CD4-positive, alpha-beta T cell (primary cell): Measurements from ENCODE around the gene LDLRAP1. TPM values are rescaled to one million over a fixed set of nuclear protein-coding genes. Genes with fewer than 3 reads are reported as not detected.

Experiments
- ATAC-seq: fragments of 200-7000 bp; cut with Tn5 transposase; one replicate; pipeline ENCODE4 v1.10.0; 2022; ENCODE audit warnings: mild to moderate bottlenecking; ENCODE audit not compliant: poor library complexity
- CTCF ChIA-PET: fragments of 350-600 bp; sonication (Branson Sonifier 250); formaldehyde crosslinking; loops from one replicate; lab custom pipeline; 2021; ENCODE audit warnings: antibody characterized with exemption, inconsistent platforms; lab: Charles Lee
- POLR2A ChIA-PET: fragments of 350-600 bp; sonication (Branson Sonifier 250); formaldehyde crosslinking; loops from one replicate; lab custom pipeline; 2021; ENCODE audit warnings: antibody characterized with exemption, inconsistent platforms; lab: Charles Lee
- DNase-seq, 14 experiments: peaks; one replicate each; pipeline ENCODE4 v3.0.0-alpha.2; 2013 to 2020; ENCODE audit warnings: mixed read lengths in 2 of 14
- H3K27ac ChIP-seq, 2 donors: one replicate each; pipeline versions ENCODE4 v1.5.1 to v1.7.0; 2013; ENCODE audit warnings: low read length in 2 of 2, low read depth in 1 of 2, mild to moderate bottlenecking in 1 of 2
- H3K27me3 ChIP-seq, 2 experiments: 1 replicate in 1 of 2; 2 replicates in 1 of 2; pipeline versions ENCODE4 v1.6.1 to v1.7.0; 2013; ENCODE audit warnings: low read length in 2 of 2, control low read depth in 1 of 2, mild to moderate bottlenecking in 1 of 2, moderate library complexity in 1 of 2; ENCODE audit not compliant: insufficient read depth in 2 of 2, control insufficient read depth in 1 of 2
- H3K36me3 ChIP-seq: one replicate; pipeline ENCODE4 v1.6.1; 2013; ENCODE audit warnings: low read length, control low read depth; ENCODE audit not compliant: insufficient read depth
- H3K4me1 ChIP-seq: one replicate; pipeline ENCODE4 v1.6.1; 2013; ENCODE audit warnings: low read length, control low read depth; ENCODE audit not compliant: insufficient read depth
- H3K4me3 ChIP-seq: one replicate; pipeline ENCODE4 v1.5.1; 2013; ENCODE audit warnings: mild to moderate bottlenecking, low read length, moderate library complexity
- H3K9me3 ChIP-seq, 2 experiments: 1 replicate in 1 of 2; 2 replicates in 1 of 2; pipeline versions ENCODE4 v1.6.1 to v1.7.0; 2013; ENCODE audit warnings: low read length in 2 of 2, mild to moderate bottlenecking in 2 of 2, control low read depth in 1 of 2, moderate library complexity in 1 of 2; ENCODE audit not compliant: control insufficient read depth in 1 of 2, insufficient read depth in 1 of 2
- H3K27ac Mint-ChIP-seq: one replicate; pipeline ENCODE4 v1.8.0; 2020; ENCODE audit warnings: mixed read lengths
- H3K27me3 Mint-ChIP-seq: one replicate; pipeline ENCODE4 v1.8.0; 2021; ENCODE audit warnings: mixed read lengths
- H3K36me3 Mint-ChIP-seq: one replicate; pipeline ENCODE4 v1.8.0; 2021; ENCODE audit warnings: low read depth, mixed read lengths
- H3K4me1 Mint-ChIP-seq: one replicate; pipeline ENCODE4 v1.8.0; 2021; ENCODE audit warnings: low read depth, mixed read lengths
- H3K4me3 Mint-ChIP-seq: one replicate; pipeline ENCODE4 v1.8.0; 2020; ENCODE audit warnings: mild to moderate bottlenecking, mixed read lengths
- H3K9me3 Mint-ChIP-seq: one replicate; pipeline ENCODE4 v1.8.0; 2020; ENCODE audit warnings: mixed read lengths
- intact Hi-C, 2 experiments: fragments of 100-400 bp; cut with DNase I in 1 of 2; cut with micrococcal nuclease in 1 of 2; formaldehyde crosslinking; loops; one replicate each; pipeline versions ENCODE4 v1.15.1 to v1.9.0; 2023 to 2025; cut with DNase I, micrococcal nuclease
- total RNA-seq, 174 experiments: library from RNA in 2 of 174; stranded (reverse) in 2 of 174; gene quantifications; one replicate each; pipeline ENCODE4 v1.2.3 and lab custom pipeline; 2021 to 2026
- TF ChIP-seq, protein P1 (sequence below): fragments of 200-600 bp; IDR thresholded peaks from one replicate; pipeline ENCODE4 v1.8.0; 2022; ENCODE audit warnings: antibody characterized with exemption, mild to moderate bottlenecking

Gene LDLRAP1
- total RNA-seq, 2 experiments from 2014 or later = 70.5 to 73.5 TPM

DNA sequence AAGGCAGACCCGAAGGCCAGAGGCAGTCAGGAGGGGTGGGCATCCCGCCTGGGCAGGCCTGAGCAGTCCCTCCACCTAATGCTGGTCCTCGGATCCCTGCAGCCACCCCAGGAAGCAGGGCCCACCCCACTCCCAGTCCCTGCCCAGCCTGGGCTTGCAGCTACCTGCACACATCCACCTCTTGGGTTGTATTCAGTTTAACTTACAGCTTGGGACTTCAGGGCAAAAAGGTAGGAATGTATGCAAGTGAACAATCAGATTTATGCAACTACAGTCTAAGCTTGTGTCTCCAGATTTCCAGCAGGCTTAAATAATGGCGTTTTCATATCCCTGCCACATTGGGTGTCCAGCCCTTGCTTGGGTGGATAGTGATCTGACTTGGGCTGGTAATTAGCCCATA is 17.4 kb downstream of the LDLRAP1 start:
- POLR2A ChIA-PET = interaction anchor here (1.2 to 10.1 kb wide), 5 partner anchors 11 to 259 kb away, joined by 3 to 193 read pairs (median 8); partner anchors contain the start of genes LDLRAP1 and MTFR1L
- no peaks in the 10 kb centered on the region for H3K27me3 ChIP-seq
- H3K27ac ChIP-seq = peak overlapping the region; percentile 83 to 86
- H3K9me3 Mint-ChIP-seq = no peaks in the 10 kb centered on the region
- peak overlapping the region; percentile 99 for H3K4me3 Mint-ChIP-seq
- CTCF ChIA-PET = interaction anchor here (0.7 to 1.6 kb wide), 3 partner anchors 12 to 58 kb away, joined by 3 to 4 read pairs (median 3); no protein-coding TSS in a partner anchor
- peaks cover 86% of the 10 kb centered on the region for H3K36me3 Mint-ChIP-seq
- no peak for DNase-seq
- ATAC-seq = no peak
- no peaks in the 10 kb centered on the region for H3K27me3 Mint-ChIP-seq
- peaks cover 93% of the 10 kb centered on the region for H3K4me1 Mint-ChIP-seq
- H3K4me1 ChIP-seq = peaks cover 99% of the 10 kb centered on the region
- H3K9me3 ChIP-seq = no peaks in the 10 kb centered on the region
- TF ChIP-seq, protein P1, sequence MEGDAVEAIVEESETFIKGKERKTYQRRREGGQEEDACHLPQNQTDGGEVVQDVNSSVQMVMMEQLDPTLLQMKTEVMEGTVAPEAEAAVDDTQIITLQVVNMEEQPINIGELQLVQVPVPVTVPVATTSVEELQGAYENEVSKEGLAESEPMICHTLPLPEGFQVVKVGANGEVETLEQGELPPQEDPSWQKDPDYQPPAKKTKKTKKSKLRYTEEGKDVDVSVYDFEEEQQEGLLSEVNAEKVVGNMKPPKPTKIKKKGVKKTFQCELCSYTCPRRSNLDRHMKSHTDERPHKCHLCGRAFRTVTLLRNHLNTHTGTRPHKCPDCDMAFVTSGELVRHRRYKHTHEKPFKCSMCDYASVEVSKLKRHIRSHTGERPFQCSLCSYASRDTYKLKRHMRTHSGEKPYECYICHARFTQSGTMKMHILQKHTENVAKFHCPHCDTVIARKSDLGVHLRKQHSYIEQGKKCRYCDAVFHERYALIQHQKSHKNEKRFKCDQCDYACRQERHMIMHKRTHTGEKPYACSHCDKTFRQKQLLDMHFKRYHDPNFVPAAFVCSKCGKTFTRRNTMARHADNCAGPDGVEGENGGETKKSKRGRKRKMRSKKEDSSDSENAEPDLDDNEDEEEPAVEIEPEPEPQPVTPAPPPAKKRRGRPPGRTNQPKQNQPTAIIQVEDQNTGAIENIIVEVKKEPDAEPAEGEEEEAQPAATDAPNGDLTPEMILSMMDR = no peak
- intact Hi-C loops = loop anchor here (1.0 to 10.0 kb wide), 3 partner anchors 11 to 117 kb away; no protein-coding TSS in a partner anchor
- H3K27ac Mint-ChIP-seq = peak overlapping the region; percentile 87
- no peak overlapping the region for H3K4me3 ChIP-seq
- peaks cover 66% of the 10 kb centered on the region for H3K36me3 ChIP-seq

DNA sequence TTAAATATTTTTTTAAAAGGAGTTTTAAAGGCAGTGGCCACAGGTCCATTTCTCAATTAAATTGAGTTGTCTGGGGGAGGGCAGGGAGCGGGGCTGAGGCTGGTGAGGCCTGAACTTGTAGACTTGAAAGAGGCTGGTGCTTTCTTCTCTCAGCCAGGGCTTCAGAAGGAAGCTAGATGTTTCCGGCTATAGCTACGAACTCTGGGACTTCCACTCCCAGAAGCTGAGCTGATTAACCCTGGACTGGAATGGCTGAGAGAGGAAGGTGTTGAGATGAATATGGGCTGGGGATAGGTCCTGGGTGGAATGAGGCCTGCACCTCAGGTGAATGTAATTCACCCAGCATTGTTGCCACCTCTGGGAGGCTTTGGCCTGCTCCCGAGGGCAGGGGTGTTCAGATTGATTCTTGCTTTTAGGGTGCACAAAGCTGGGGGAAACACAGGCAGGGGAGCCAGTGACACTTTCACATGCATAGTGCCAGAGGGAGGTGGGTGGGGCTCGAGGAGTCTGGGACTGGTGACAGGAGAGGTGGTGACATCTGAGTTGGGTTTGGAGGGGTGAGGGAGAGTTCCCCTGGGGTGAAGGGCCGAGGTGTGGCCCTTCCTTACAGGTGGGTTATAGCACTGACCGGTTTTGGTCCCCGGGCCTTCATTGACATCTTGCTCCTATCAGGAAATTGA is 18.2 kb downstream of the LDLRAP1 start:
- no peaks in the 10 kb centered on the region for H3K9me3 ChIP-seq
- H3K27me3 ChIP-seq = no peaks in the 10 kb centered on the region
- Mint-ChIP-seq H3K4me1 (peaks cover 93% of the 10 kb centered on the region), H3K4me3 (peak overlapping the region; percentile 99), H3K36me3 (peaks cover 90% of the 10 kb centered on the region), H3K27ac (peak overlapping the region; percentile 87), H3K9me3 (no peaks in the 10 kb centered on the region), H3K27me3 (no peaks in the 10 kb centered on the region)
- ATAC-seq (no peak), DNase-seq (peak in 5 of 14 experiments; percentile 40 to 48 (median 44))
- peaks cover 68% of the 10 kb centered on the region for H3K36me3 ChIP-seq
- H3K27ac ChIP-seq = peak overlapping the region; percentile 83 to 86
- peaks cover 99% of the 10 kb centered on the region for H3K4me1 ChIP-seq
- intact Hi-C loops = loop anchor here (1.0 to 10.0 kb wide), 4 partner anchors 12 to 116 kb away; partner anchors contain the start of gene LDLRAP1 (in 1 of the 2)
- TF ChIP-seq, protein P1 = no peak
- ChIA-PET CTCF (interaction anchor here (0.7 to 1.6 kb wide), 2 partner anchors 47 to 57 kb away, joined by 3 to 4 read pairs; no protein-coding TSS in a partner anchor), POLR2A (interaction anchor here (1.2 to 10.1 kb wide), 6 partner anchors 6 to 258 kb away, joined by 3 to 193 read pairs (median 14); partner anchors contain the start of genes LDLRAP1 and MTFR1L)
- H3K4me3 ChIP-seq = peak overlapping the region; percentile 85

DNA sequence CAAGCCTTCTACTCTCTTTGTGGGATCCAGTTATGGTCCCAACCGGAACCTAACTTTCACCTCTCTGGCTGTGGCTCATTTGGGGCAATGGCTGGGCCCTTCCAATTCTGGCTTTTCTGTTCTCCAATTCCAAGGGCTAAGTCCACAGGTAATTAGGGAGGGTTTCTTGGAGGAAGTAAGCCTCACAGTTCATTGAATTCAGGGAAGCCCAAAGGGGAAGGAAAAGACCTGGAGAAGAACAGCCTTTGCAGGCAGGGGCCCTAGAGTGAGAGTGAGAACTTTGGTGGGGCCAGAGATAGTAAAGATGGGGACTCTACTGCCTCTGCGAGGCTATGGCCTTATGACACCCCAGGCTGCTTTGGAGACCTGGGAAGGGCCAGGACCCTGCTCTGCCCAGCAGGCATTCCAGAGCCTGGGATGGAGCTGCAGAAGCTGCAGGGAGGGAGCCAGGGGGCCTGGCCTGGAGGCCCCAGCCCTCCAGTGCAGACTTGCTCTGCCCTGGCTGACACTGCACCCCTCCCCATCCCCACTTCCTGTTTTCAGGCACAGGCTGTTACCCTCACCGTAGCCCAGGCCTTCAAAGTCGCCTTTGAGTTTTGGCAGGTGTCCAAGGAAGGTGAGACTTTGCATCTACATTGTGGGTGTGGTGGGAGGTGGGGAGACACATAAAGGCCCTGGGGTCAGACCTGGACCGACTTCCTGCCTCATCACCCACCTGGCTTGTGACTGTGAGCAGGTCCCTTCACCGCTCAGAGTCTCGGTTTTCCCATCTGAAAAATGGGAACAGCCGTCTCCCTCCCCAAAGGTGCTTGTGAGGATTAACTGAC is 18.9 kb downstream of the LDLRAP1 start:
- no peaks in the 10 kb centered on the region for H3K9me3 ChIP-seq
- Mint-ChIP-seq H3K4me3 (peak overlapping the region; percentile 99), H3K4me1 (peaks cover 93% of the 10 kb centered on the region), H3K9me3 (no peaks in the 10 kb centered on the region), H3K27me3 (no peaks in the 10 kb centered on the region), H3K36me3 (peaks cover 90% of the 10 kb centered on the region), H3K27ac (peak overlapping the region; percentile 87)
- peaks cover 73% of the 10 kb centered on the region for H3K36me3 ChIP-seq
- H3K27ac ChIP-seq = peak overlapping the region; percentile 83 to 86
- ATAC-seq (peak; percentile 83), DNase-seq (peak; percentile 66 to 97 (median 87))
- intact Hi-C loops = loop anchor here (1.0 to 10.0 kb wide), 3 partner anchors 19 to 115 kb away; partner anchors contain the start of gene LDLRAP1 (in 1 of the 2)
- no peaks in the 10 kb centered on the region for H3K27me3 ChIP-seq
- peak overlapping the region; percentile 85 for H3K4me3 ChIP-seq
- peaks cover 99% of the 10 kb centered on the region for H3K4me1 ChIP-seq
- TF ChIP-seq, protein P1 = no peak
- POLR2A ChIA-PET = interaction anchor here (0.5 to 10.1 kb wide), 7 partner anchors 7 to 1884 kb away, joined by 3 to 193 read pairs (median 8); partner anchors contain the start of genes LDLRAP1 and MTFR1L
- CTCF ChIA-PET = interaction anchor here (1.1 to 1.6 kb wide), 2 partner anchors 10 to 57 kb away, joined by 4 read pairs; no protein-coding TSS in a partner anchor
